GM18505 (cell line): Measurements from ENCODE around the gene LY6G5C.

ENCODE experiments used
- ATAC-seq: cut with Tn5 transposase; IDR thresholded peaks from one replicate; pipeline ENCODE4 v1.9.1; 2021; ENCODE audit not compliant: unreplicated experiment
- POLR2A ChIP-seq: IDR thresholded peaks from 4 replicates; pipeline ENCODE4 v1.6.1; 2011; ENCODE audit warnings: borderline replicate concordance; ENCODE audit not compliant: insufficient read depth, insufficient read length; ENCODE audit errors: extremely low read depth

The LY6G5C gene

GRCh38 chr6:31639043-31639442 is 41.8 kb downstream of the LY6G5C start:
- no peak for ATAC-seq

GRCh38 chr6:31636698-31637596 is 43.9 kb downstream of the LY6G5C start:
- no peak for ATAC-seq
- TF ChIP-seq POLR2A = no peak

More at GRCh38 chr6:31639043-31639442, 41.8 kb downstream of the LY6G5C start:
- no peak for TF ChIP-seq POLR2A

- no peak for ATAC-seq
- TF ChIP-seq POLR2A = no peak
Measured at GRCh38 chr6:31634969-31635575, 45.8 kb downstream of the LY6G5C start.

GRCh38 chr6:31634131-31634530 is 46.7 kb downstream of the LY6G5C start:
- TF ChIP-seq POLR2A = no peak
- ATAC-seq = no peak

GRCh38 chr6:31633447-31633846 is 47.4 kb downstream of the LY6G5C start:
- ATAC-seq = no peak

GRCh38 chr6:31632279-31632946 is 48.5 kb downstream of the LY6G5C start:
- TF ChIP-seq POLR2A = peak; percentile 13
- no peak for ATAC-seq

More at GRCh38 chr6:31633447-31633846, 47.4 kb downstream of the LY6G5C start:
- TF ChIP-seq POLR2A = peak; percentile 10

GRCh38 chr6:31631681-31632278 is 49.1 kb downstream of the LY6G5C start:
- ATAC-seq = no peak
- TF ChIP-seq POLR2A = no peak

- ATAC-seq = no peak
- no peak for TF ChIP-seq POLR2A
Measured at GRCh38 chr6:31631209-31631608, 49.7 kb downstream of the LY6G5C start.

- no peak for ATAC-seq
Measured at GRCh38 chr6:31630177-31630934, 50.5 kb downstream of the LY6G5C start.

GRCh38 chr6:31629014-31629413 is 51.9 kb downstream of the LY6G5C start:
- TF ChIP-seq POLR2A = no peak

More at GRCh38 chr6:31630177-31630934, 50.5 kb downstream of the LY6G5C start:
- TF ChIP-seq POLR2A = peak; percentile 19

GRCh38 chr6:31627690-31628287 is 53.1 kb downstream of the LY6G5C start:
- TF ChIP-seq POLR2A = peak; percentile 32
- no peak for ATAC-seq

More at GRCh38 chr6:31629014-31629413, 51.9 kb downstream of the LY6G5C start:
- no peak for ATAC-seq

- no peak for TF ChIP-seq POLR2A
- no peak for ATAC-seq
Measured at GRCh38 chr6:31626952-31627351, 53.9 kb downstream of the LY6G5C start.
